ENCODE data around the gene RASGRP2.

Gene RASGRP2

DNA sequence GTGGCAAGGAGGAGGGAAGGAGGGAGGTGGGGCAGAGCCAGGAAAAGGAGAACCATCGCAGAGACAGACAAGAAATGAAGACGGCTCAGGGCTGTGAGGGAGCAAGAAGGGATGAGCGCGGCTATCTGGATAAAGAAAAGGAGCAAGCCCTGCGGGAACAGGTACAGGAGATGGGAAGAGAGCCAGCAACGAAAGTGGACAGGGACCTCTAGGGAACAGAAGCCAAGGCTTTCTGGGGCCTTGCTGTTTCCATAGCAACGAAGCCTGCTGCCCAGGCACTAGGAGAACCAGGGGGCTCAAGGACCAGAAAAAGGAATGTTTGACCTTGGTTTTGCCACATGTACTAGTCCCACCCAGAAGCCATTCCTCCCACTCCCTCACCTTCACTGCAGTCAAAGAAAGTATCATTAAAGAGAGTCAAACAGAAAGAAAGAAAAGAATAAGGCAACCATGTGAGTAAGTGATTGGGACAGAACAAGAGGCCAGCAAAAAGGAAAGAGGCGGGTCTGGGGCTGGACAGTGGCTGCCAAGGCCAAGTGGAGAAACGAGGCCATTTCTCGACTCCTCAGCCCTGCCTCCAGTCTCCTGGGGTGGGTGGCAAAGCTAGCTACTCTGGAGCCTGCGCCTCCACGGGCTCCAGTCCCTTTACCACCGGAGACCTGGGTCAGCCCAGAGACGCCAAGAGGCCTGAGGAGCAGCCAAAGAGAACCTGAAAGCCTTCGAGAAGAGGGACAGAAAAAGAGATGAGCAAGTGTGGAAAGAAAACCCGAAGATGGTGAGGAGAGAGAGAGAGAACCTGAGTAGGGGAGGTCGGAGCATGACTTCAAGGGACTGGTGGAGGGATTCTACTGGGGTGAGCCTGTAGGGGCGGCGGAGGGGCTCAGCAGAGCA, 56.1 kb downstream of the RASGRP2 start:
- DNase-seq (ENCODE audit: low read depth) = no peak
- TF ChIP-seq, protein P1, sequence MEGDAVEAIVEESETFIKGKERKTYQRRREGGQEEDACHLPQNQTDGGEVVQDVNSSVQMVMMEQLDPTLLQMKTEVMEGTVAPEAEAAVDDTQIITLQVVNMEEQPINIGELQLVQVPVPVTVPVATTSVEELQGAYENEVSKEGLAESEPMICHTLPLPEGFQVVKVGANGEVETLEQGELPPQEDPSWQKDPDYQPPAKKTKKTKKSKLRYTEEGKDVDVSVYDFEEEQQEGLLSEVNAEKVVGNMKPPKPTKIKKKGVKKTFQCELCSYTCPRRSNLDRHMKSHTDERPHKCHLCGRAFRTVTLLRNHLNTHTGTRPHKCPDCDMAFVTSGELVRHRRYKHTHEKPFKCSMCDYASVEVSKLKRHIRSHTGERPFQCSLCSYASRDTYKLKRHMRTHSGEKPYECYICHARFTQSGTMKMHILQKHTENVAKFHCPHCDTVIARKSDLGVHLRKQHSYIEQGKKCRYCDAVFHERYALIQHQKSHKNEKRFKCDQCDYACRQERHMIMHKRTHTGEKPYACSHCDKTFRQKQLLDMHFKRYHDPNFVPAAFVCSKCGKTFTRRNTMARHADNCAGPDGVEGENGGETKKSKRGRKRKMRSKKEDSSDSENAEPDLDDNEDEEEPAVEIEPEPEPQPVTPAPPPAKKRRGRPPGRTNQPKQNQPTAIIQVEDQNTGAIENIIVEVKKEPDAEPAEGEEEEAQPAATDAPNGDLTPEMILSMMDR (IDR thresholded peaks at IDR 0.05; ENCODE audit: low read depth, low read length, missing control alignments) = no peak
- no peak overlapping the region for H3K4me3 ChIP-seq (ENCODE audit: low read depth, low read length)

DNA sequence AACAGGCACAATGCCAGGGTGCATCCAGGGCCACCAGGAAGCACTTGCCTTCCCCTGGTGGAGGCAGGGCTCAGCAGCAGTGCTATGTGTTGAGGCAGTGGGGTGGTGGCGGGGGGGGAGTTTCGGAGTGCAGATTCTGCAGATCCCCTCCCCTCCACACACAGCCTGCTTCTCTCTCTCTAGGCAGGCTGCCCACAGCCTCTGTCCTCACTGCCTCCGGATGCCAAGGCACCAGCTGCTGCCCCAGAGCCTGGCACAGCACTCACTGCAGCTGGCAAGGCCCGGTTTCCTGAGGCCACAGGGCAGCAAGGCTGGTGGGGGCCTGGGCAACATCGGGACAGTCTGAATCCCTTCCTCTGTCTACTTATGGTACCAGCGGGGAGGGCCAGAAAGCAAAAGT, 56.7 kb downstream of the RASGRP2 start:
- TF ChIP-seq, protein P1 (IDR thresholded peaks at IDR 0.05; ENCODE audit: low read depth, low read length, missing control alignments) = no peak
- no peak overlapping the region for H3K4me3 ChIP-seq (ENCODE audit: low read depth, low read length)
- DNase-seq (ENCODE audit: low read depth) = no peak

DNA sequence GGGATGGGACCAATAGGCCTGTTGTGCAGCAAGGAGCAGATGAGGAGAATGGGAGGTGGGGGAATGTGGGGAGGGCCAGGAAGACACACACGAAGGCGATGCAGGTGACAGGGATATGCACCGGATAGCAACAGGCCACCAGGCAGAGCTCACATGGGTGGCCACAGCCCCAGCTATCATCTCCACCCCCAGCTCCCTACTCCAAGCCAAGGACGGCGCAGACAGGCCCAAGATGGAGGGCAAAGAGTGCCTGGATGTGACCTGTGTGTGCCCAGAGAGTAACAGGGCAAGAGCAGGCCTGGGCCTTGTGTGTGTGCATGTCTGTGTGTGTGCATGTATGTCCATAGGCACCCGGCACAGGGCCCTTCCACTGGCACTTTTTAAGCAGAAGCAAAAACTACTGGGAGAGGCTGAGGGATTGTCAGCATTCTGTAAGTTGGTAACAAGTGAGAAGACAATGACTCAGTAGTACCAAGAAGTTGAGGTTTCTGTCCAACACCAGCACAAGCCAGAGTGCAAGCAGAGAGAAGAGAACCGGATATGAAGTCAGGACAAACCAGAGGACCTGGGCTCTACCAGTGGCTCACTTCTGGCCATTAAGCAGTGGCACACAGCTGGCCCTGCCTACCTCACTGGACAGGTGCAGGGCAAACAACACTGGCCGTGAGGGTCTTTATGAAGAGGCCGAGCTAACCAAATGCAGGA, 57.3 kb downstream of the RASGRP2 start:
- no peak overlapping the region for H3K4me3 ChIP-seq (ENCODE audit: low read depth, low read length)

DNA sequence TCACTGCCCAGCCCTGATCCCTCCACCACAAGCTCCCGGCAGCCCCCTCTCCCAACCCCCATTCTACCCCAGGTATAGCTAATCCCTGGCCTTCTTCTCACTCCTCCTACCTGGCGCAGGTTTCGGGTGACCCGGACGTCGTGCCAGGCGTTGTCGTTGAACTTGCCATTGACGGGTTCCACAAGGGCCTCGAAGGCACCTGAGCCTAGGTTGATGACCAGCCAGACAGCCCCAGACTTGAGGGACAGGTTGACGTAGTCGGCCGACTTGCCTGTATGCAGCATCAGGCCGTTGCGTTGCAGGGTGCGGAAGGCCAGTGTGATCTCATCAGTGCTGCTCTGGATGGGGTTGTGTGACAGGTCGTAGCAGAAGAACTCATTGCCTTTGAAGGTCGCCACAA, 58.4 kb downstream of the RASGRP2 start:
- TF ChIP-seq, protein P1 (IDR thresholded peaks at IDR 0.05; ENCODE audit: low read depth, low read length, missing control alignments) = no peak
- H3K4me3 ChIP-seq (ENCODE audit: low read depth, low read length) = no peak overlapping the region
- DNase-seq (ENCODE audit: low read depth) = no peak

More for the DNA sequence above, 57.3 kb downstream of the RASGRP2 start:
- TF ChIP-seq, protein P1 (IDR thresholded peaks at IDR 0.05; ENCODE audit: low read depth, low read length, missing control alignments) = no peak
- DNase-seq (ENCODE audit: low read depth) = no peak

DNA sequence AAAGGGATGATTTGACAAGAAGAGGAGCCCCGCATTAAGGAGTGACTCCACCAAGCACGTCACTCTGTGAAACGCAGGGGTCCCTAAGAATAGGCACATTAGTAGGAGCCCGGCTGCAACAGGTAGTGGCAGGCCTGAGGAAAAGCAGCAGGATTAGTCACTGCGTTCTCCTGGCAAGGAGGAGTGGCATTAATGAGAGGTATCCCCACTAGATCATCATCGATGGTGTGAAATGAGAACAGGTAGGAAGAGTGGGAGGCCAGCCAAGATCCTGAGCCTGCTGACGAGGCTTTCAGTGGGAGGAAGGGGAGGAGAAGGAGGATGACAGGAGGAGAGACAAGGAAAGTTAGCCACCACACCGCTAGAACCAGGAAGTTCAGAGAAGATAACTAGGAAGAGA, 59.6 kb downstream of the RASGRP2 start:
- no peak for DNase-seq (ENCODE audit: low read depth)
- H3K4me3 ChIP-seq (ENCODE audit: low read depth, low read length) = no peak overlapping the region
- TF ChIP-seq, protein P1 (IDR thresholded peaks at IDR 0.05; ENCODE audit: low read depth, low read length, missing control alignments) = no peak

DNA sequence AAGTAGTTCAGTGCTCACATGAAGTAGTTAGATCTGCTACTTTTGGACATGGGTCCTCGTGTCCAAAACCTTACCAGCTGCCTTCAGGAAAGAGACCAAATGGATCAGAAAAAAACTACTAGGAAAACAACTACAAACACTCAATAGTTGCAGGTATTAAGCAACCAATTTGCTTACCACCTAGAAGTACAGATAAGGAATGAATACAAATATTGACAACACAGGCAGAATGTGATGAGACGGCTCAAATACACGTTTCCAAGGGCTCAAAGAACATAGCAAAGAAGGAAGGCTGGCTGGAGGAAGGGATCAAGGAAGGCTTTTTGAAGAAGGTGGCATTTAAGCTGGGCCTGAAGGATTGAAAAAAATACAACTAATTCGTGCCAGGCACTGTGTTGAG, 62.8 kb downstream of the RASGRP2 start:
- H3K4me3 ChIP-seq (ENCODE audit: low read depth, low read length) = no peak overlapping the region
- TF ChIP-seq, protein P1 (IDR thresholded peaks at IDR 0.05; ENCODE audit: low read depth, low read length, missing control alignments) = no peak
- no peak for DNase-seq (ENCODE audit: low read depth)
